GM18951 (cell line): ENCODE data around the gene PUSL1.

Experiments
- POLR2A ChIP-seq: IDR thresholded peaks from 4 replicates; pipeline ENCODE4 v1.6.1; 2011; ENCODE audit warnings: mild to moderate bottlenecking; ENCODE audit not compliant: insufficient read length, insufficient read depth; ENCODE audit errors: extremely low read depth
- in situ Hi-C: fragments of 300-500 bp; cut with MboI; formaldehyde crosslinking; loops from one replicate; pipeline ENCODE4 v1.12.0; 2022; ENCODE audit warnings: low sequenced_read_pairs, mixed read lengths, inconsistent platforms; ENCODE audit not compliant: unreplicated experiment

PUSL1 gene

GRCh38 chr1:1303736-1304135 is 4.7 kb upstream of the PUSL1 start:
- in situ Hi-C loops = no loop called here

GRCh38 chr1:1304331-1305299 is 3.8 kb upstream of the PUSL1 start:
- in situ Hi-C loops = no loop called here
- no peak for TF ChIP-seq POLR2A

More at GRCh38 chr1:1303736-1304135, 4.7 kb upstream of the PUSL1 start:
- TF ChIP-seq POLR2A = no peak

GRCh38 chr1:1305300-1306069 is 2.9 kb upstream of the PUSL1 start:
- in situ Hi-C loops = no loop called here

GRCh38 chr1:1306070-1306660 is 2.2 kb upstream of the PUSL1 start:
- TF ChIP-seq POLR2A = no peak
- in situ Hi-C loops = no loop called here

More at GRCh38 chr1:1305300-1306069, 2.9 kb upstream of the PUSL1 start:
- peak; percentile 48 for TF ChIP-seq POLR2A

GRCh38 chr1:1306661-1307260 is 1.6 kb upstream of the PUSL1 start:
- in situ Hi-C loops = no loop called here
- TF ChIP-seq POLR2A = no peak

GRCh38 chr1:1307261-1307922 is 1.0 kb upstream of the PUSL1 start:
- TF ChIP-seq POLR2A = no peak
- in situ Hi-C loops = no loop called here

GRCh38 chr1:1308756-1309250 is 406 bp downstream of the PUSL1 start:
- TF ChIP-seq POLR2A = no peak
- in situ Hi-C loops = no loop called here

GRCh38 chr1:1309251-1310108 is 1.1 kb downstream of the PUSL1 start:
- no peak for TF ChIP-seq POLR2A
- in situ Hi-C loops = no loop called here

GRCh38 chr1:1310109-1310385 is 1.6 kb downstream of the PUSL1 start:
- in situ Hi-C loops = no loop called here
- no peak for TF ChIP-seq POLR2A

- no peak for TF ChIP-seq POLR2A
- in situ Hi-C loops = no loop called here
These were observed 2.2 kb downstream of the PUSL1 start for GRCh38 chr1:1310476-1311053.
